Measurements from ENCODE around the gene GRAMD1A. TPM values are rescaled to one million over a fixed set of nuclear protein-coding genes. Genes with fewer than 3 reads are reported as not detected.

The GRAMD1A gene
- total RNA-seq, 1 donor from 2014 or later, result 79.6 TPM

- peaks cover 7% of the 10 kb centered on the region for H3K4me1 Mint-ChIP-seq (ENCODE audit: unreplicated experiment)
- no peak for DNase-seq (ENCODE audit: extremely low spot score, unreplicated experiment)
- no peaks in the 10 kb centered on the region for H3K36me3 Mint-ChIP-seq
- peaks cover 48% of the 10 kb centered on the region for H3K27me3 Mint-ChIP-seq
- peak overlapping the region; percentile 2 for H3K27ac Mint-ChIP-seq
- H3K4me3 Mint-ChIP-seq, result peak overlapping the region; percentile 85
- no peaks in the 10 kb centered on the region for H3K9me3 Mint-ChIP-seq
- TF ChIP-seq CTCF (conservative IDR thresholded peaks at IDR 0.05), result no peak
Measured at GRCh38 chr19:35031072-35031881, 31.2 kb downstream of the GRAMD1A start.

GRCh38 chr19:35032356-35032865 is 32.3 kb downstream of the GRAMD1A start:
- no peak for TF ChIP-seq CTCF (conservative IDR thresholded peaks at IDR 0.05)
- H3K9me3 Mint-ChIP-seq, result no peaks in the 10 kb centered on the region
- no peak for DNase-seq (ENCODE audit: extremely low spot score, unreplicated experiment)
- no peak overlapping the region for H3K27ac Mint-ChIP-seq
- H3K4me3 Mint-ChIP-seq, result no peak overlapping the region
- H3K27me3 Mint-ChIP-seq, result peaks cover 48% of the 10 kb centered on the region
- H3K36me3 Mint-ChIP-seq, result no peaks in the 10 kb centered on the region
- H3K4me1 Mint-ChIP-seq (ENCODE audit: unreplicated experiment), result peaks cover 7% of the 10 kb centered on the region

GRCh38 chr19:35033067-35034004 is 33.2 kb downstream of the GRAMD1A start:
- Mint-ChIP-seq H3K4me1 (ENCODE audit: unreplicated experiment) (peaks cover 7% of the 10 kb centered on the region), H3K4me3 (peak overlapping the region; percentile 49), H3K36me3 (no peaks in the 10 kb centered on the region), H3K9me3 (no peaks in the 10 kb centered on the region), H3K27me3 (peaks cover 41% of the 10 kb centered on the region), H3K27ac (no peak overlapping the region)
- no peak for DNase-seq (ENCODE audit: extremely low spot score, unreplicated experiment)
- TF ChIP-seq CTCF (conservative IDR thresholded peaks at IDR 0.05), result no peak

- Mint-ChIP-seq H3K9me3 (no peaks in the 10 kb centered on the region), H3K4me3 (no peak overlapping the region), H3K4me1 (ENCODE audit: unreplicated experiment) (peaks cover 10% of the 10 kb centered on the region), H3K36me3 (no peaks in the 10 kb centered on the region), H3K27me3 (peaks cover 36% of the 10 kb centered on the region), H3K27ac (no peak overlapping the region)
- DNase-seq (ENCODE audit: extremely low spot score, unreplicated experiment), result no peak
- no peak for TF ChIP-seq CTCF (conservative IDR thresholded peaks at IDR 0.05)
Measured at GRCh38 chr19:35034005-35034502, 33.9 kb downstream of the GRAMD1A start.

GRCh38 chr19:35034588-35035382 is 34.7 kb downstream of the GRAMD1A start:
- Mint-ChIP-seq H3K4me1 (ENCODE audit: unreplicated experiment) (peaks cover 12% of the 10 kb centered on the region), H3K27ac (no peak overlapping the region)

More at GRCh38 chr19:35034588-35035382, 34.7 kb downstream of the GRAMD1A start:
- no peak for TF ChIP-seq CTCF (conservative IDR thresholded peaks at IDR 0.05)
- Mint-ChIP-seq H3K27me3 (peaks cover 30% of the 10 kb centered on the region), H3K9me3 (no peaks in the 10 kb centered on the region), H3K36me3 (no peaks in the 10 kb centered on the region), H3K4me3 (no peak overlapping the region)
- DNase-seq (ENCODE audit: extremely low spot score, unreplicated experiment), result no peak

Data from type B pancreatic cell (in vitro differentiated cells).